Hepatocyte (in vitro differentiated cells): ENCODE results near the gene MYL3. TPM values are rescaled to one million over a fixed set of nuclear protein-coding genes. Genes with fewer than 3 reads are reported as not detected.

Source experiments
- DNase-seq: peaks from one replicate; pipeline ENCODE4 v3.0.0-alpha.2; 2016; ENCODE audit warnings: low spot score
- H2AFZ ChIP-seq: fragments of 200-600 bp; sonication (generic); 2 replicates; pipeline ENCODE4 v1.6.0; 2016; ENCODE audit warnings: antibody characterized with exemption, mild to moderate bottlenecking
- H3K27ac ChIP-seq: fragments of 200-600 bp; sonication (generic); 2 replicates; pipeline ENCODE4 v1.5.1; 2016; ENCODE audit warnings: mild to moderate bottlenecking
- H3K27me3 ChIP-seq: fragments of 200-600 bp; sonication (generic); 2 replicates; pipeline ENCODE4 v1.6.1; 2016
- H3K36me3 ChIP-seq: fragments of 200-600 bp; sonication (generic); replicated peaks from 2 replicates; pipeline ENCODE4 v1.5.1; 2016; ENCODE audit warnings: low read depth; ENCODE audit not compliant: insufficient read depth
- H3K4me1 ChIP-seq: fragments of 200-600 bp; sonication (generic); 2 replicates; pipeline ENCODE4 v1.5.1; 2016; ENCODE audit warnings: mild to moderate bottlenecking, moderate library complexity; ENCODE audit not compliant: insufficient read depth
- H3K4me2 ChIP-seq: fragments of 200-600 bp; sonication (generic); 2 replicates; pipeline ENCODE4 v1.6.0; 2016
- H3K4me3 ChIP-seq: fragments of 200-600 bp; sonication (generic); 2 replicates; pipeline ENCODE4 v1.5.1; 2016; ENCODE audit warnings: mild to moderate bottlenecking
- H3K79me2 ChIP-seq: fragments of 200-600 bp; sonication (generic); 2 replicates; pipeline ENCODE4 v1.6.0; 2017; ENCODE audit warnings: mild to moderate bottlenecking
- H3K9me2 ChIP-seq: fragments of 200-600 bp; sonication (generic); replicated peaks from 2 replicates; pipeline ENCODE4 v1.6.0; 2017; ENCODE audit warnings: mild to moderate bottlenecking; ENCODE audit not compliant: insufficient read depth
- H3K9me3 ChIP-seq: fragments of 200-600 bp; sonication (generic); 2 replicates; pipeline ENCODE4 v1.5.1; 2016; ENCODE audit warnings: low read depth, mild to moderate bottlenecking
- H4K20me1 ChIP-seq: fragments of 200-600 bp; sonication (generic); 2 replicates; pipeline ENCODE4 v1.6.0; 2016; ENCODE audit warnings: mild to moderate bottlenecking; ENCODE audit not compliant: insufficient read depth, poor library complexity, severe bottlenecking
- CTCF ChIP-seq: fragments of 200-600 bp; sonication (generic); IDR thresholded peaks from 2 replicates; pipeline ENCODE4 v1.5.1; 2016; ENCODE audit warnings: antibody characterized with exemption, mild to moderate bottlenecking; ENCODE audit not compliant: poor library complexity
- EZH2 ChIP-seq: fragments of 200-600 bp; sonication (generic); IDR thresholded peaks from 2 replicates; pipeline ENCODE4 v1.6.1; 2016; ENCODE audit warnings: antibody characterized with exemption, mild to moderate bottlenecking, borderline replicate concordance
- EZH2phosphoT487 ChIP-seq: fragments of 200-600 bp; sonication (generic); IDR thresholded peaks from one replicate; pipeline ENCODE4 v1.6.1; 2018; ENCODE audit warnings: antibody characterized with exemption, mild to moderate bottlenecking, low read depth, moderate library complexity; ENCODE audit not compliant: unreplicated experiment, severe bottlenecking
- WGBS: methylation state at CpG from one replicate; pipeline ENCODE4 v1.1.6; 2016; ENCODE audit warnings: low lambda C conversion rate; ENCODE audit errors: missing lambda C conversion rate; 5-methylcytosine and 5-hydroxymethylcytosine counted together
- polyA plus RNA-seq: library from polyadenylated mRNA; unstranded; fragments of >200 nt; fragmentation: Nextera tagmentation; extraction: Ambion mirVana; gene quantifications from 2 replicates; pipeline ENCODE4 v1.2.1, GENCODE V29; 2016
- total RNA-seq: library from RNA; depleted of rRNA; stranded (reverse); fragments of >200 nt; gene quantifications from 2 replicates; pipeline ENCODE4 v1.2.3, GENCODE V29; 2014

The MYL3 gene
- total and polyA plus RNA-seq, 2 experiments from 2014 or later = 9.5 to 9.7 TPM

GRCh38 chr3:46885612-46886011 is 22.4 kb upstream of the MYL3 start:
- WGBS = 92% methylated on average over 3 of the region's 3 CpGs

GRCh38 chr3:46884929-46885328 is 21.7 kb upstream of the MYL3 start:
- peaks cover under 1% of the 10 kb centered on the region for H4K20me1 ChIP-seq
- 77% methylated on average over 7 of the region's 7 CpGs for WGBS
- TF ChIP-seq EZH2phosphoT487 = no peak
- no peak for TF ChIP-seq CTCF
- TF ChIP-seq EZH2 = no peak
- peaks cover 36% of the 10 kb centered on the region for H3K27me3 ChIP-seq
- no peaks in the 10 kb centered on the region for H3K9me2 ChIP-seq
- H3K36me3 ChIP-seq = no peaks in the 10 kb centered on the region
- H3K4me3 ChIP-seq = no peak overlapping the region
- peaks cover 8% of the 10 kb centered on the region for H3K4me1 ChIP-seq
- H3K79me2 ChIP-seq = peaks cover 30% of the 10 kb centered on the region
- H3K27ac ChIP-seq = no peak overlapping the region
- H2AFZ ChIP-seq = no peak overlapping the region
- DNase-seq = no peak
- no peaks in the 10 kb centered on the region for H3K9me3 ChIP-seq
- H3K4me2 ChIP-seq = peak overlapping the region; percentile 98

More at GRCh38 chr3:46885612-46886011, 22.4 kb upstream of the MYL3 start:
- TF ChIP-seq EZH2phosphoT487 = no peak
- H4K20me1 ChIP-seq = peaks cover 4% of the 10 kb centered on the region
- H3K36me3 ChIP-seq = no peaks in the 10 kb centered on the region
- no peak overlapping the region for H2AFZ ChIP-seq
- peak overlapping the region; percentile 98 for H3K4me2 ChIP-seq
- no peaks in the 10 kb centered on the region for H3K9me3 ChIP-seq
- H3K4me3 ChIP-seq = no peak overlapping the region
- no peaks in the 10 kb centered on the region for H3K9me2 ChIP-seq
- H3K79me2 ChIP-seq = peaks cover 29% of the 10 kb centered on the region
- H3K27me3 ChIP-seq = peaks cover 33% of the 10 kb centered on the region
- DNase-seq = no peak
- H3K27ac ChIP-seq = no peak overlapping the region
- H3K4me1 ChIP-seq = peaks cover 10% of the 10 kb centered on the region

- no peak for TF ChIP-seq EZH2
- no peak for TF ChIP-seq CTCF
- TF ChIP-seq EZH2phosphoT487 = no peak
- Histone ChIP-seq H3K9me3 (no peaks in the 10 kb centered on the region), H3K4me2 (peak overlapping the region; percentile 98), H3K9me2 (no peaks in the 10 kb centered on the region), H3K36me3 (no peaks in the 10 kb centered on the region), H3K27me3 (peaks cover 36% of the 10 kb centered on the region), H3K27ac (no peak overlapping the region), H3K4me3 (no peak overlapping the region), H3K79me2 (peaks cover 28% of the 10 kb centered on the region), H2AFZ (no peak overlapping the region), H3K4me1 (peaks cover 5% of the 10 kb centered on the region), H4K20me1 (no peaks in the 10 kb centered on the region)
- WGBS = 17% methylated on average over 5 of the region's 5 CpGs
- no peak for DNase-seq
Observed at GRCh38 chr3:46884427-46884826, 21.2 kb upstream of the MYL3 start.

GRCh38 chr3:46883830-46884185 is 20.6 kb upstream of the MYL3 start:
- Histone ChIP-seq H3K4me1 (peaks cover 11% of the 10 kb centered on the region), H3K4me3 (peak overlapping the region; percentile 77), H3K27me3 (peaks cover 36% of the 10 kb centered on the region), H4K20me1 (no peaks in the 10 kb centered on the region), H3K79me2 (peaks cover 22% of the 10 kb centered on the region), H3K36me3 (no peaks in the 10 kb centered on the region), H2AFZ (peak overlapping the region; percentile 39), H3K4me2 (peak overlapping the region; percentile 98), H3K9me2 (no peaks in the 10 kb centered on the region), H3K9me3 (no peaks in the 10 kb centered on the region), H3K27ac (peak overlapping the region; percentile 52)
- TF ChIP-seq EZH2 (no peak), CTCF (no peak), EZH2phosphoT487 (no peak)
- DNase-seq = no peak
- WGBS = 24% methylated on average over 4 of the region's 4 CpGs
